ENCODE results near the gene CTXN2. TPM values are rescaled to one million over a fixed set of nuclear protein-coding genes. Genes with fewer than 3 reads are reported as not detected.

Gene CTXN2
- total and polyA plus RNA-seq, 2 experiments from 2014 or later = 0.10 TPM; not detected in 1

- DNase-seq (ENCODE audit: low spot score) = no peak
- Histone ChIP-seq H3K4me2 (no peak within 1 kb of the TSS), H3K36me3 (ENCODE audit: insufficient read depth) (no peaks in the 10 kb centered on the region), H3K79me2 (replicated peaks; ENCODE audit: insufficient read depth) (no peaks in the 10 kb centered on the region), H3K9me2 (ENCODE audit: insufficient read depth) (peaks cover 9% of the 10 kb centered on the region; the same call in 1 of the 2 replicates), H3K27me3 (ENCODE audit: insufficient read depth) (no peaks in the 10 kb centered on the region), H3F3A (replicated peaks; ENCODE audit: low read depth) (no peaks in the 10 kb centered on the region), H3K27ac (ENCODE audit: low read depth) (no peak within 1 kb of the TSS), H3K4me3 (no peak within 1 kb of the TSS), H4K20me1 (replicated peaks; ENCODE audit: insufficient read depth) (no peaks in the 10 kb centered on the region), H2AFZ (no peak within 1 kb of the TSS), H3K4me1 (ENCODE audit: insufficient read depth) (peaks cover 15% of the 10 kb centered on the region; the same call in 1 of the 2 replicates)
- Mint-ChIP-seq H3K4me3 (no peak within 1 kb of the TSS), H3K9me3 (no peaks in the 10 kb centered on the region), H3K27ac (no peak within 1 kb of the TSS), H3K4me1 (peaks cover 10% of the 10 kb centered on the region), H3K36me3 (ENCODE audit: low read depth) (no peaks in the 10 kb centered on the region), H3K27me3 (ENCODE audit: insufficient read depth, low read depth, poor library complexity) (peaks cover 5% of the 10 kb centered on the region)
- no peak for ATAC-seq
- TF ChIP-seq EZH2phosphoT487 (IDR thresholded peaks at IDR 0.05; ENCODE audit: unreplicated experiment) (no peak), POLR2AphosphoS5 (IDR thresholded peaks at IDR 0.05; ENCODE audit: low read depth) (no peak), STAT1 (IDR thresholded peaks at IDR 0.05; ENCODE audit: unreplicated experiment) (no peak), EZH2 (IDR thresholded peaks at IDR 0.05; ENCODE audit: low read depth, unreplicated experiment) (no peak), ZNF331 (CRISPR knock-in tag; IDR thresholded peaks at IDR 0.05; ENCODE audit: low read depth) (no peak), ZNF114 (CRISPR knock-in tag; IDR thresholded peaks at IDR 0.05) (no peak), CREB1 (CRISPR knock-in tag; IDR thresholded peaks at IDR 0.05; ENCODE audit: low read depth) (no peak), NANOG (IDR thresholded peaks at IDR 0.05; ENCODE audit: borderline replicate concordance) (no peak), JUNB (IDR thresholded peaks at IDR 0.05; ENCODE audit: unreplicated experiment) (no peak)
- TF ChIP-seq, protein P1, sequence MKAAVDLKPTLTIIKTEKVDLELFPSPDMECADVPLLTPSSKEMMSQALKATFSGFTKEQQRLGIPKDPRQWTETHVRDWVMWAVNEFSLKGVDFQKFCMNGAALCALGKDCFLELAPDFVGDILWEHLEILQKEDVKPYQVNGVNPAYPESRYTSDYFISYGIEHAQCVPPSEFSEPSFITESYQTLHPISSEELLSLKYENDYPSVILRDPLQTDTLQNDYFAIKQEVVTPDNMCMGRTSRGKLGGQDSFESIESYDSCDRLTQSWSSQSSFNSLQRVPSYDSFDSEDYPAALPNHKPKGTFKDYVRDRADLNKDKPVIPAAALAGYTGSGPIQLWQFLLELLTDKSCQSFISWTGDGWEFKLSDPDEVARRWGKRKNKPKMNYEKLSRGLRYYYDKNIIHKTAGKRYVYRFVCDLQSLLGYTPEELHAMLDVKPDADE (IDR thresholded peaks at IDR 0.05) = no peak
- TF ChIP-seq, protein P2, sequence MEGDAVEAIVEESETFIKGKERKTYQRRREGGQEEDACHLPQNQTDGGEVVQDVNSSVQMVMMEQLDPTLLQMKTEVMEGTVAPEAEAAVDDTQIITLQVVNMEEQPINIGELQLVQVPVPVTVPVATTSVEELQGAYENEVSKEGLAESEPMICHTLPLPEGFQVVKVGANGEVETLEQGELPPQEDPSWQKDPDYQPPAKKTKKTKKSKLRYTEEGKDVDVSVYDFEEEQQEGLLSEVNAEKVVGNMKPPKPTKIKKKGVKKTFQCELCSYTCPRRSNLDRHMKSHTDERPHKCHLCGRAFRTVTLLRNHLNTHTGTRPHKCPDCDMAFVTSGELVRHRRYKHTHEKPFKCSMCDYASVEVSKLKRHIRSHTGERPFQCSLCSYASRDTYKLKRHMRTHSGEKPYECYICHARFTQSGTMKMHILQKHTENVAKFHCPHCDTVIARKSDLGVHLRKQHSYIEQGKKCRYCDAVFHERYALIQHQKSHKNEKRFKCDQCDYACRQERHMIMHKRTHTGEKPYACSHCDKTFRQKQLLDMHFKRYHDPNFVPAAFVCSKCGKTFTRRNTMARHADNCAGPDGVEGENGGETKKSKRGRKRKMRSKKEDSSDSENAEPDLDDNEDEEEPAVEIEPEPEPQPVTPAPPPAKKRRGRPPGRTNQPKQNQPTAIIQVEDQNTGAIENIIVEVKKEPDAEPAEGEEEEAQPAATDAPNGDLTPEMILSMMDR (conservative IDR thresholded peaks at IDR 0.05; ENCODE audit: low read depth in 2 of 2) = no peak
- TF ChIP-seq, protein P3, sequence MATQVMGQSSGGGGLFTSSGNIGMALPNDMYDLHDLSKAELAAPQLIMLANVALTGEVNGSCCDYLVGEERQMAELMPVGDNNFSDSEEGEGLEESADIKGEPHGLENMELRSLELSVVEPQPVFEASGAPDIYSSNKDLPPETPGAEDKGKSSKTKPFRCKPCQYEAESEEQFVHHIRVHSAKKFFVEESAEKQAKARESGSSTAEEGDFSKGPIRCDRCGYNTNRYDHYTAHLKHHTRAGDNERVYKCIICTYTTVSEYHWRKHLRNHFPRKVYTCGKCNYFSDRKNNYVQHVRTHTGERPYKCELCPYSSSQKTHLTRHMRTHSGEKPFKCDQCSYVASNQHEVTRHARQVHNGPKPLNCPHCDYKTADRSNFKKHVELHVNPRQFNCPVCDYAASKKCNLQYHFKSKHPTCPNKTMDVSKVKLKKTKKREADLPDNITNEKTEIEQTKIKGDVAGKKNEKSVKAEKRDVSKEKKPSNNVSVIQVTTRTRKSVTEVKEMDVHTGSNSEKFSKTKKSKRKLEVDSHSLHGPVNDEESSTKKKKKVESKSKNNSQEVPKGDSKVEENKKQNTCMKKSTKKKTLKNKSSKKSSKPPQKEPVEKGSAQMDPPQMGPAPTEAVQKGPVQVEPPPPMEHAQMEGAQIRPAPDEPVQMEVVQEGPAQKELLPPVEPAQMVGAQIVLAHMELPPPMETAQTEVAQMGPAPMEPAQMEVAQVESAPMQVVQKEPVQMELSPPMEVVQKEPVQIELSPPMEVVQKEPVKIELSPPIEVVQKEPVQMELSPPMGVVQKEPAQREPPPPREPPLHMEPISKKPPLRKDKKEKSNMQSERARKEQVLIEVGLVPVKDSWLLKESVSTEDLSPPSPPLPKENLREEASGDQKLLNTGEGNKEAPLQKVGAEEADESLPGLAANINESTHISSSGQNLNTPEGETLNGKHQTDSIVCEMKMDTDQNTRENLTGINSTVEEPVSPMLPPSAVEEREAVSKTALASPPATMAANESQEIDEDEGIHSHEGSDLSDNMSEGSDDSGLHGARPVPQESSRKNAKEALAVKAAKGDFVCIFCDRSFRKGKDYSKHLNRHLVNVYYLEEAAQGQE (IDR thresholded peaks at IDR 0.05; ENCODE audit: unreplicated experiment) = no peak
- TF ChIP-seq, protein P4, sequence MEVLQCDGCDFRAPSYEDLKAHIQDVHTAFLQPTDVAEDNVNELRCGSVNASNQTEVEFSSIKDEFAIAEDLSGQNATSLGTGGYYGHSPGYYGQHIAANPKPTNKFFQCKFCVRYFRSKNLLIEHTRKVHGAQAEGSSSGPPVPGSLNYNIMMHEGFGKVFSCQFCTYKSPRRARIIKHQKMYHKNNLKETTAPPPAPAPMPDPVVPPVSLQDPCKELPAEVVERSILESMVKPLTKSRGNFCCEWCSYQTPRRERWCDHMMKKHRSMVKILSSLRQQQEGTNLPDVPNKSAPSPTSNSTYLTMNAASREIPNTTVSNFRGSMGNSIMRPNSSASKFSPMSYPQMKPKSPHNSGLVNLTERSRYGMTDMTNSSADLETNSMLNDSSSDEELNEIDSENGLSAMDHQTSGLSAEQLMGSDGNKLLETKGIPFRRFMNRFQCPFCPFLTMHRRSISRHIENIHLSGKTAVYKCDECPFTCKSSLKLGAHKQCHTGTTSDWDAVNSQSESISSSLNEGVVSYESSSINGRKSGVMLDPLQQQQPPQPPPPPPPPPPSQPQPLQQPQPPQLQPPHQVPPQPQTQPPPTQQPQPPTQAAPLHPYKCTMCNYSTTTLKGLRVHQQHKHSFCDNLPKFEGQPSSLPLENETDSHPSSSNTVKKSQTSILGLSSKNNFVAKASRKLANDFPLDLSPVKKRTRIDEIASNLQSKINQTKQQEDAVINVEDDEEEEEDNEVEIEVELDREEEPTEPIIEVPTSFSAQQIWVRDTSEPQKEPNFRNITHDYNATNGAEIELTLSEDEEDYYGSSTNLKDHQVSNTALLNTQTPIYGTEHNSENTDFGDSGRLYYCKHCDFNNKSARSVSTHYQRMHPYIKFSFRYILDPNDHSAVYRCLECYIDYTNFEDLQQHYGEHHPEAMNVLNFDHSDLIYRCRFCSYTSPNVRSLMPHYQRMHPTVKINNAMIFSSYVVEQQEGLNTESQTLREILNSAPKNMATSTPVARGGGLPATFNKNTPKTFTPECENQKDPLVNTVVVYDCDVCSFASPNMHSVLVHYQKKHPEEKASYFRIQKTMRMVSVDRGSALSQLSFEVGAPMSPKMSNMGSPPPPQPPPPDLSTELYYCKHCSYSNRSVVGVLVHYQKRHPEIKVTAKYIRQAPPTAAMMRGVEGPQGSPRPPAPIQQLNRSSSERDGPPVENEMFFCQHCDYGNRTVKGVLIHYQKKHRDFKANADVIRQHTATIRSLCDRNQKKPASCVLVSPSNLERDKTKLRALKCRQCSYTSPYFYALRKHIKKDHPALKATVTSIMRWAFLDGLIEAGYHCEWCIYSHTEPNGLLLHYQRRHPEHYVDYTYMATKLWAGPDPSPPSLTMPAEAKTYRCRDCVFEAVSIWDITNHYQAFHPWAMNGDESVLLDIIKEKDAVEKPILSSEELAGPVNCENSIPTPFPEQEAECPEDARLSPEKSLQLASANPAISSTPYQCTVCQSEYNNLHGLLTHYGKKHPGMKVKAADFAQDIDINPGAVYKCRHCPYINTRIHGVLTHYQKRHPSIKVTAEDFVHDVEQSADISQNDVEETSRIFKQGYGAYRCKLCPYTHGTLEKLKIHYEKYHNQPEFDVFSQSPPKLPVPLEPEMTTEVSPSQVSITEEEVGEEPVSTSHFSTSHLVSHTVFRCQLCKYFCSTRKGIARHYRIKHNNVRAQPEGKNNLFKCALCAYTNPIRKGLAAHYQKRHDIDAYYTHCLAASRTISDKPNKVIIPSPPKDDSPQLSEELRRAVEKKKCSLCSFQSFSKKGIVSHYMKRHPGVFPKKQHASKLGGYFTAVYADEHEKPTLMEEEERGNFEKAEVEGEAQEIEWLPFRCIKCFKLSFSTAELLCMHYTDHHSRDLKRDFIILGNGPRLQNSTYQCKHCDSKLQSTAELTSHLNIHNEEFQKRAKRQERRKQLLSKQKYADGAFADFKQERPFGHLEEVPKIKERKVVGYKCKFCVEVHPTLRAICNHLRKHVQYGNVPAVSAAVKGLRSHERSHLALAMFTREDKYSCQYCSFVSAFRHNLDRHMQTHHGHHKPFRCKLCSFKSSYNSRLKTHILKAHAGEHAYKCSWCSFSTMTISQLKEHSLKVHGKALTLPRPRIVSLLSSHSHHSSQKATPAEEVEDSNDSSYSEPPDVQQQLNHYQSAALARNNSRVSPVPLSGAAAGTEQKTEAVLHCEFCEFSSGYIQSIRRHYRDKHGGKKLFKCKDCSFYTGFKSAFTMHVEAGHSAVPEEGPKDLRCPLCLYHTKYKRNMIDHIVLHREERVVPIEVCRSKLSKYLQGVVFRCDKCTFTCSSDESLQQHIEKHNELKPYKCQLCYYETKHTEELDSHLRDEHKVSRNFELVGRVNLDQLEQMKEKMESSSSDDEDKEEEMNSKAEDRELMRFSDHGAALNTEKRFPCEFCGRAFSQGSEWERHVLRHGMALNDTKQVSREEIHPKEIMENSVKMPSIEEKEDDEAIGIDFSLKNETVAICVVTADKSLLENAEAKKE (CRISPR knock-in tag; IDR thresholded peaks at IDR 0.05) = no peak
Measured at GRCh38 chr15:48205981-48206380, 14.5 kb downstream of the CTXN2 start, which contains the start of gene SLC12A1. TSS of gene SLC12A1 (plus strand) at chr15:48206302. CDS start at chr15:48207720, 1,418 bp downstream.

All from GM23338 (cell line).